H9 (cell line): ENCODE results near the gene KRT84. TPM values are rescaled to one million over a fixed set of nuclear protein-coding genes. Genes with fewer than 3 reads are reported as not detected.

Source experiments
- DNase-seq: peaks from one replicate; pipeline ENCODE4 v3.0.0-alpha.2; 2017
- H2AFZ ChIP-seq: one replicate; pipeline ENCODE4 v1.6.1; 2013; ENCODE audit warnings: mild to moderate bottlenecking, low read length, control low read depth, moderate library complexity
- H2AK5ac ChIP-seq: 2 replicates; pipeline ENCODE4 v1.6.1; 2013; ENCODE audit warnings: low read length, control low read depth, mixed read lengths; ENCODE audit not compliant: insufficient read length
- H2BK120ac ChIP-seq: one replicate; pipeline ENCODE4 v1.6.1; 2013; ENCODE audit warnings: low read depth, mild to moderate bottlenecking, low read length, control low read depth, inconsistent platforms; ENCODE audit not compliant: poor library complexity, severe bottlenecking
- H2BK12ac ChIP-seq: 2 replicates; pipeline ENCODE4 v1.6.1; 2013; ENCODE audit warnings: low read length, control low read depth, mixed read lengths, low read depth; ENCODE audit not compliant: insufficient read length
- H2BK15ac ChIP-seq: 2 replicates; pipeline ENCODE4 v1.6.1; 2013; ENCODE audit warnings: low read depth, low read length, control low read depth
- H2BK20ac ChIP-seq: one replicate; pipeline ENCODE4 v1.6.1; 2013; ENCODE audit warnings: low read depth, mild to moderate bottlenecking, low read length, control low read depth, inconsistent platforms; ENCODE audit not compliant: poor library complexity, severe bottlenecking
- H2BK5ac ChIP-seq: 2 replicates; pipeline ENCODE4 v1.6.1; 2013; ENCODE audit warnings: low read length, control low read depth, mixed read lengths; ENCODE audit not compliant: insufficient read length
- H3K14ac ChIP-seq: 2 replicates; pipeline ENCODE4 v1.6.1; 2013; ENCODE audit warnings: low read length, control low read depth; ENCODE audit not compliant: insufficient read depth
- H3K18ac ChIP-seq: 2 replicates; pipeline ENCODE4 v1.6.1; 2013; ENCODE audit warnings: low read depth, mild to moderate bottlenecking, mixed read lengths, low read length, control low read depth; ENCODE audit not compliant: insufficient read length
- H3K23ac ChIP-seq: 2 replicates; pipeline ENCODE4 v1.6.1; 2013; ENCODE audit warnings: low read length, control low read depth, mixed read lengths, low read depth; ENCODE audit not compliant: insufficient read length
- H3K23me2 ChIP-seq: 2 replicates; pipeline ENCODE4 v1.6.1; 2013; ENCODE audit warnings: low read depth, mild to moderate bottlenecking, mixed read lengths, low read length, control low read depth; ENCODE audit not compliant: insufficient read length, poor library complexity, severe bottlenecking
- H3K27ac ChIP-seq: 2 replicates; pipeline ENCODE4 v1.5.1; 2013; ENCODE audit warnings: low read length, control low read depth, mixed read lengths, low read depth; ENCODE audit not compliant: insufficient read length
- H3K27me3 ChIP-seq: 2 replicates; pipeline ENCODE4 v1.6.1; 2013; ENCODE audit warnings: low read length, control low read depth, inconsistent platforms; ENCODE audit not compliant: insufficient read depth
- H3K4ac ChIP-seq: 2 replicates; pipeline ENCODE4 v1.6.1; 2013; ENCODE audit warnings: low read depth, mild to moderate bottlenecking, control low read depth, inconsistent platforms, low read length, moderate library complexity
- H3K4me1 ChIP-seq: 2 replicates; pipeline ENCODE4 v1.6.1; 2013; ENCODE audit warnings: low read length, control low read depth, inconsistent platforms; ENCODE audit not compliant: insufficient read depth
- H3K4me2 ChIP-seq: 2 replicates; pipeline ENCODE4 v1.6.1; 2013; ENCODE audit warnings: low read length, control low read depth, mixed read lengths; ENCODE audit not compliant: insufficient read length, insufficient read depth
- H3K56ac ChIP-seq: 2 replicates; pipeline ENCODE4 v1.6.1; 2013; ENCODE audit warnings: low read depth, mild to moderate bottlenecking, mixed read lengths, low read length, control low read depth; ENCODE audit not compliant: insufficient read length
- H3K79me1 ChIP-seq: 2 replicates; pipeline ENCODE4 v1.6.1; 2013; ENCODE audit warnings: low read depth, mild to moderate bottlenecking, moderate library complexity, low read length, control low read depth, inconsistent platforms; ENCODE audit not compliant: insufficient read depth, poor library complexity, severe bottlenecking
- H3K79me2 ChIP-seq: 2 replicates; pipeline ENCODE4 v1.6.1; 2013; ENCODE audit warnings: low read length, control low read depth, inconsistent platforms; ENCODE audit not compliant: insufficient read depth
- H3K9ac ChIP-seq: 2 replicates; pipeline ENCODE4 v1.6.1; 2013; ENCODE audit warnings: low read length, control low read depth, mixed read lengths; ENCODE audit not compliant: insufficient read length; ENCODE audit errors: extremely low read depth
- H3K9me3 ChIP-seq: one replicate; pipeline ENCODE4 v1.6.1; 2013; ENCODE audit warnings: low read depth, low read length, inconsistent platforms; ENCODE audit not compliant: control insufficient read depth
- H3T11ph ChIP-seq: one replicate; pipeline ENCODE4 v1.6.1; 2013; ENCODE audit warnings: mild to moderate bottlenecking, low read length, control low read depth, inconsistent platforms
- H4K20me1 ChIP-seq: one replicate; pipeline ENCODE4 v1.6.1; 2013; ENCODE audit not compliant: control insufficient read depth, insufficient read length, insufficient read depth
- H4K5ac ChIP-seq: 2 replicates; pipeline ENCODE4 v1.6.1; 2013; ENCODE audit warnings: low read depth, mild to moderate bottlenecking, mixed read lengths, low read length, control low read depth; ENCODE audit not compliant: insufficient read length
- H4K8ac ChIP-seq: replicated peaks from 2 replicates; pipeline ENCODE4 v1.6.1; 2013; ENCODE audit warnings: low read length, control low read depth, mixed read lengths, low read depth; ENCODE audit not compliant: insufficient read length
- H4K91ac ChIP-seq: 2 replicates; pipeline ENCODE4 v1.6.1; 2013; ENCODE audit warnings: low read depth, mild to moderate bottlenecking, moderate library complexity, mixed read lengths, low read length, control low read depth; ENCODE audit not compliant: insufficient read length
- H3K27ac Mint-ChIP-seq, 3 experiments: 2 replicates in 2 of 3; 3 replicates in 1 of 3; pipeline ENCODE4 v1.8.0; 2020 to 2021; ENCODE audit warnings: mixed read lengths in 3 of 3, mild to moderate bottlenecking in 1 of 3, moderate library complexity in 1 of 3
- H3K27me3 Mint-ChIP-seq: 2 replicates; pipeline ENCODE4 v1.8.0; 2021; ENCODE audit warnings: low read depth, mild to moderate bottlenecking, moderate library complexity, mixed read lengths
- H3K36me3 Mint-ChIP-seq, 3 experiments: 2 replicates in 2 of 3; 3 replicates in 1 of 3; pipeline ENCODE4 v1.8.0; 2020 to 2021; ENCODE audit warnings: low read depth in 3 of 3, mixed read lengths in 3 of 3; ENCODE audit not compliant: insufficient read depth in 1 of 3
- H3K4me1 Mint-ChIP-seq, 2 experiments: 2 replicates each; pipeline ENCODE4 v1.8.0; 2020; ENCODE audit warnings: mixed read lengths in 2 of 2
- H3K4me3 Mint-ChIP-seq, 2 experiments: 2 replicates in 1 of 2; 3 replicates in 1 of 2; pipeline ENCODE4 v1.8.0; 2020 to 2021; ENCODE audit warnings: mild to moderate bottlenecking in 2 of 2, mixed read lengths in 2 of 2, moderate library complexity in 1 of 2
- H3K9me3 Mint-ChIP-seq, 2 experiments: 2 replicates in 1 of 2; 3 replicates in 1 of 2; pipeline ENCODE4 v1.8.0; 2020; ENCODE audit warnings: mild to moderate bottlenecking in 2 of 2, mixed read lengths in 2 of 2, moderate library complexity in 1 of 2
- CTCF ChIP-seq: fragments of 200-600 bp; sonication (generic); conservative IDR thresholded peaks from 3 replicates; pipeline ENCODE4 v1.8.0; 2021; ENCODE audit warnings: antibody characterized with exemption, mild to moderate bottlenecking
- WGBS: extraction: QIAGEN DNeasy Blood & Tissue Kit; methylation state at CpG from one replicate; pipeline ENCODE4 v1.1.7; 2013; ENCODE audit warnings: missing lambda C conversion rate, low lambda C conversion rate, mixed read lengths; ENCODE audit not compliant: insufficient read length; ENCODE audit errors: extremely low coverage; 5-methylcytosine and 5-hydroxymethylcytosine counted together
- total RNA-seq: library from RNA; stranded (reverse); gene quantifications from 2 replicates; pipeline ENCODE4 v1.2.1, GENCODE V29; 2021

The KRT84 gene
- total RNA-seq, 1 experiment from 2014 or later, result not detected

- Histone ChIP-seq H2BK120ac (no peak overlapping the region), H3K27ac (no peak overlapping the region), H3K79me1 (no peaks in the 10 kb centered on the region), H2AK5ac (no peak overlapping the region), H3K27me3 (no peaks in the 10 kb centered on the region), H2AFZ (no peak overlapping the region), H3K14ac (peak overlapping the region; percentile 25; the same call in 1 of the 2 replicates), H3K4ac (no peak overlapping the region), H2BK12ac (no peak overlapping the region), H3T11ph (no peak overlapping the region), H2BK20ac (no peak overlapping the region), H3K18ac (no peak overlapping the region), H3K79me2 (no peaks in the 10 kb centered on the region), H2BK5ac (no peak overlapping the region), H3K23ac (peak overlapping the region; percentile 36), H4K91ac (no peak overlapping the region), H4K5ac (no peak overlapping the region), H3K4me1 (no peaks in the 10 kb centered on the region), H3K23me2 (peaks cover 3% of the 10 kb centered on the region), H3K4me2 (no peak overlapping the region), H3K56ac (no peak overlapping the region), H4K8ac (peak overlapping the region; percentile 56), H2BK15ac (no peak overlapping the region), H3K9ac (no peak overlapping the region), H3K9me3 (no peaks in the 10 kb centered on the region), H4K20me1 (no peaks in the 10 kb centered on the region)
- no peak for TF ChIP-seq CTCF
- Mint-ChIP-seq H3K9me3 (peaks cover under 1 to 2% of the 10 kb centered on the region in 2 experiments; a peak in 2 of 5 replicates), H3K36me3 (peaks cover 0 to under 1% (median 0%) of the 10 kb centered on the region in 3 experiments; a peak in 2 of 7 replicates), H3K4me3 (no peak overlapping the region), H3K27ac (no peak overlapping the region), H3K4me1 (peaks cover 8 to 9% of the 10 kb centered on the region in 2 experiments), H3K27me3 (peaks cover 10% of the 10 kb centered on the region)
- no peak for DNase-seq
- no CpG with 5 or more reads among the region's 10 CpGs for WGBS
Observed at GRCh38 chr12:52415870-52416750, 30.7 kb upstream of the KRT84 start.
